GM23248 (cell line): ENCODE measurements around the gene KIFAP3. TPM values are rescaled to one million over a fixed set of nuclear protein-coding genes. Genes with fewer than 3 reads are reported as not detected.
A peak's percentile ranks its signal among the peaks of the same experiment; 100 is the strongest.

Experiments used
- DNase-seq: peaks from one replicate; pipeline ENCODE4 v3.0.0-alpha.2; 2015
- H2AFZ ChIP-seq: fragments of 200-600 bp; sonication (generic); 2 replicates; pipeline ENCODE4 v1.6.1; 2016; ENCODE audit warnings: antibody characterized with exemption
- H3F3A ChIP-seq: fragments of 200-600 bp; sonication (generic); 2 replicates; pipeline ENCODE4 v1.6.1; 2016; ENCODE audit warnings: mild to moderate bottlenecking, antibody characterized with exemption, mixed run types; ENCODE audit not compliant: insufficient read depth
- H3K27ac ChIP-seq: fragments of 200-600 bp; sonication (generic); 2 replicates; pipeline ENCODE4 v1.5.1; 2016; ENCODE audit warnings: mild to moderate bottlenecking
- H3K27me3 ChIP-seq: fragments of 200-600 bp; sonication (generic); replicated peaks from 2 replicates; pipeline ENCODE4 v1.6.1; 2016; ENCODE audit warnings: mild to moderate bottlenecking; ENCODE audit not compliant: insufficient read depth
- H3K36me3 ChIP-seq: fragments of 200-600 bp; sonication (generic); 2 replicates; pipeline ENCODE4 v1.6.1; 2016; ENCODE audit warnings: low read depth, mild to moderate bottlenecking
- H3K4me1 ChIP-seq: fragments of 200-600 bp; sonication (generic); 2 replicates; pipeline ENCODE4 v1.6.1; 2016; ENCODE audit warnings: mild to moderate bottlenecking; ENCODE audit not compliant: insufficient read depth
- H3K4me2 ChIP-seq: fragments of 200-600 bp; sonication (generic); one replicate; pipeline ENCODE4 v1.6.1; 2016; ENCODE audit warnings: mild to moderate bottlenecking; ENCODE audit not compliant: unreplicated experiment
- H3K4me3 ChIP-seq: fragments of 200-600 bp; sonication (generic); 2 replicates; pipeline ENCODE4 v1.5.1; 2016; ENCODE audit warnings: mild to moderate bottlenecking
- H3K79me2 ChIP-seq: fragments of 200-600 bp; sonication (generic); 2 replicates; pipeline ENCODE4 v1.6.1; 2016; ENCODE audit warnings: mild to moderate bottlenecking; ENCODE audit not compliant: insufficient read depth
- H3K9ac ChIP-seq: fragments of 200-600 bp; sonication (generic); 2 replicates; pipeline ENCODE4 v1.6.1; 2016; ENCODE audit warnings: mild to moderate bottlenecking
- H3K9me2 ChIP-seq: fragments of 200-600 bp; sonication (generic); 2 replicates; pipeline ENCODE4 v1.6.1; 2016; ENCODE audit warnings: mixed run types, mild to moderate bottlenecking, moderate library complexity; ENCODE audit not compliant: insufficient read depth
- H3K9me3 ChIP-seq: fragments of 200-600 bp; sonication (generic); one replicate; pipeline ENCODE4 v1.6.1; 2017; ENCODE audit warnings: low read depth
- H4K20me1 ChIP-seq: fragments of 200-600 bp; sonication (generic); 2 replicates; pipeline ENCODE4 v1.6.0; 2016; ENCODE audit not compliant: insufficient read depth
- EZH2 ChIP-seq: fragments of 200-600 bp; sonication (generic); IDR thresholded peaks from 2 replicates; pipeline ENCODE4 v1.6.1; 2018; ENCODE audit warnings: antibody characterized with exemption, mild to moderate bottlenecking; ENCODE audit not compliant: insufficient read depth, poor library complexity, severe bottlenecking
- EZH2phosphoT487 ChIP-seq: fragments of 200-600 bp; sonication (generic); IDR thresholded peaks from 2 replicates; pipeline ENCODE4 v1.6.1; 2018; ENCODE audit warnings: antibody characterized with exemption, moderate library complexity, mild to moderate bottlenecking, low read depth; ENCODE audit not compliant: insufficient read depth
- WGBS, 2 experiments: methylation state at CpG; one replicate each; pipeline ENCODE4 v1.1.6; 2015 to 2017; ENCODE audit warnings: low lambda C conversion rate in 2 of 2, low coverage in 1 of 2; ENCODE audit errors: missing lambda C conversion rate in 2 of 2; 5-methylcytosine and 5-hydroxymethylcytosine counted together
- in situ Hi-C: fragments of 300-500 bp; cut with MboI; formaldehyde crosslinking; loops from 2 replicates; pipeline ENCODE4 v1.15.0; 2020
- polyA plus RNA-seq: library from polyadenylated mRNA; unstranded; fragments of >200 nt; fragmentation: Nextera tagmentation; extraction: Ambion mirVana; gene quantifications from 2 replicates; pipeline ENCODE4 v1.2.1, GENCODE V29; 2016
- total RNA-seq: library from RNA; depleted of rRNA; stranded (reverse); fragments of >200 nt; shearing (Covaris generic); gene quantifications from 2 replicates; pipeline ENCODE4 v1.2.3, GENCODE V29; 2014

The KIFAP3 gene
- total and polyA plus RNA-seq, 2 experiments from 2014 or later, result 23.1 to 30.7 TPM

GRCh38 chr1:169909499-169909898, 165.0 kb downstream of the KIFAP3 start:
- no peak for DNase-seq
- Histone ChIP-seq H3K27me3 (no peaks in the 10 kb centered on the region), H3K9me2 (no peaks in the 10 kb centered on the region), H3K9ac (no peak overlapping the region), H3K4me2 (no peak overlapping the region), H3K4me3 (no peak overlapping the region), H3F3A (no peaks in the 10 kb centered on the region), H4K20me1 (no peaks in the 10 kb centered on the region), H3K27ac (no peak overlapping the region), H3K4me1 (peaks cover 4% of the 10 kb centered on the region; the same call in 1 of the 2 replicates), H3K9me3 (no peaks in the 10 kb centered on the region), H3K36me3 (no peaks in the 10 kb centered on the region), H2AFZ (no peak overlapping the region), H3K79me2 (no peaks in the 10 kb centered on the region)
- WGBS, 2 experiments, result 91 to 92% methylated on average over 16 of the region's 16 CpGs
- in situ Hi-C loops, result no loop called here
- no peak for TF ChIP-seq EZH2
- TF ChIP-seq EZH2phosphoT487, result no peak

- Histone ChIP-seq H3K4me3 (no peak overlapping the region), H3K9me3 (no peaks in the 10 kb centered on the region), H3K9me2 (no peaks in the 10 kb centered on the region), H3K27ac (no peak overlapping the region), H3F3A (no peaks in the 10 kb centered on the region), H3K4me2 (no peak overlapping the region), H3K79me2 (no peaks in the 10 kb centered on the region), H3K9ac (no peak overlapping the region), H3K36me3 (no peaks in the 10 kb centered on the region), H3K27me3 (no peaks in the 10 kb centered on the region), H4K20me1 (no peaks in the 10 kb centered on the region), H2AFZ (no peak overlapping the region), H3K4me1 (no peaks in the 10 kb centered on the region)
- DNase-seq, result peak; percentile 61
- in situ Hi-C loops, result no loop called here
- no peak for TF ChIP-seq EZH2
- no peak for TF ChIP-seq EZH2phosphoT487
Observed at GRCh38 chr1:169906938-169907337, 167.6 kb downstream of the KIFAP3 start.

GRCh38 chr1:169904834-169905233, 169.7 kb downstream of the KIFAP3 start:
- Histone ChIP-seq H3K36me3 (no peaks in the 10 kb centered on the region), H4K20me1 (no peaks in the 10 kb centered on the region), H3K9ac (no peak overlapping the region), H3K9me3 (no peaks in the 10 kb centered on the region), H3K79me2 (no peaks in the 10 kb centered on the region), H3F3A (no peaks in the 10 kb centered on the region), H3K9me2 (no peaks in the 10 kb centered on the region), H3K4me3 (no peak overlapping the region), H3K27me3 (no peaks in the 10 kb centered on the region), H3K4me1 (no peaks in the 10 kb centered on the region), H2AFZ (no peak overlapping the region), H3K4me2 (no peak overlapping the region), H3K27ac (no peak overlapping the region)
- 79 to 80% methylated on average over 1 of the region's 1 CpG for WGBS, 2 experiments
- no peak for DNase-seq
- TF ChIP-seq EZH2phosphoT487 (no peak), EZH2 (no peak)
- in situ Hi-C loops, result no loop called here

GRCh38 chr1:169902751-169903150, 171.7 kb downstream of the KIFAP3 start:
- H3K4me1 ChIP-seq, result no peaks in the 10 kb centered on the region
- no peak overlapping the region for H3K9ac ChIP-seq
- no peak overlapping the region for H3K4me2 ChIP-seq
- DNase-seq, result no peak
- no peak overlapping the region for H3K27ac ChIP-seq
- H3F3A ChIP-seq, result no peaks in the 10 kb centered on the region
- 68 to 71% methylated on average over 5 of the region's 5 CpGs for WGBS, 2 experiments
- H3K4me3 ChIP-seq, result no peak overlapping the region
- H3K27me3 ChIP-seq, result no peaks in the 10 kb centered on the region
- no peaks in the 10 kb centered on the region for H3K9me3 ChIP-seq
- no peaks in the 10 kb centered on the region for H3K9me2 ChIP-seq
- H2AFZ ChIP-seq, result no peak overlapping the region
- no peaks in the 10 kb centered on the region for H3K79me2 ChIP-seq
- no peaks in the 10 kb centered on the region for H4K20me1 ChIP-seq
- TF ChIP-seq EZH2 (no peak), EZH2phosphoT487 (no peak)
- no peaks in the 10 kb centered on the region for H3K36me3 ChIP-seq
- in situ Hi-C loops, result no loop called here

GRCh38 chr1:169901115-169901514, 173.4 kb downstream of the KIFAP3 start:
- Histone ChIP-seq H3K4me3 (no peak overlapping the region), H3K79me2 (no peaks in the 10 kb centered on the region), H3K27me3 (no peaks in the 10 kb centered on the region), H3K4me1 (no peaks in the 10 kb centered on the region), H3K9me2 (no peaks in the 10 kb centered on the region), H3K9me3 (no peaks in the 10 kb centered on the region), H3K4me2 (no peak overlapping the region), H3K27ac (no peak overlapping the region), H3K36me3 (no peaks in the 10 kb centered on the region), H4K20me1 (no peaks in the 10 kb centered on the region), H2AFZ (no peak overlapping the region), H3F3A (no peaks in the 10 kb centered on the region), H3K9ac (no peak overlapping the region)
- TF ChIP-seq EZH2phosphoT487 (no peak), EZH2 (no peak)
- DNase-seq, result no peak
- in situ Hi-C loops, result no loop called here
